Tibial artery (tissue), 4 donors: Measurements from ENCODE around the gene RAB22A.
"Not testable (repeated sequence)": the region's sequence is repeated elsewhere in the genome, so short reads cannot be mapped to it uniquely, and the experiment has no call there.

Experiments
- DNase-seq, 2 donors: peaks; one replicate each; pipeline ENCODE4 v3.0.0-alpha.2; 2019
- H3K27ac ChIP-seq, 2 donors: fragments of 200-600 bp; sonication (generic) in 1 of 2; 1 replicate in 1 of 2; 2 replicates in 1 of 2; pipeline ENCODE4 v1.5.1; 2018 to 2019; ENCODE audit warnings: mild to moderate bottlenecking in 1 of 2
- H3K27me3 ChIP-seq, 2 donors: fragments of 200-600 bp; sonication (generic) in 1 of 2; one replicate each; pipeline versions ENCODE4 v1.5.1 to v1.6.0; 2016 to 2019
- H3K36me3 ChIP-seq, 3 donors: fragments of 200-600 bp; sonication (generic) in 2 of 3; one replicate each; pipeline ENCODE4 v1.5.1; 2016 to 2019; ENCODE audit warnings: mild to moderate bottlenecking in 2 of 3
- H3K4me1 ChIP-seq, 4 donors: fragments of 200-600 bp; sonication (generic) in 2 of 4; 1 replicate in 3 of 4; 2 replicates in 1 of 4; pipeline ENCODE4 v1.5.1; 2016 to 2019
- H3K4me3 ChIP-seq, 2 donors: fragments of 200-600 bp; sonication (generic) in 1 of 2; 1 replicate in 1 of 2; 2 replicates in 1 of 2; pipeline ENCODE4 v1.5.1; 2018 to 2019; ENCODE audit warnings: mild to moderate bottlenecking in 2 of 2
- H3K9me3 ChIP-seq, 3 donors: fragments of 200-600 bp; sonication (generic) in 1 of 3; one replicate each; pipeline ENCODE4 v1.5.1; 2016 to 2019
- intact Hi-C: fragments of 100-400 bp; cut with DNase I; formaldehyde crosslinking; loops from one replicate; pipeline ENCODE4 v1.15.0; 2023; ENCODE audit warnings: low total_unique reads
- TF ChIP-seq, protein P1 (sequence below), 2 experiments: fragments of 200-600 bp in 1 of 2; fragments of 450-650 bp in 1 of 2; IDR thresholded peaks; one replicate each; pipeline ENCODE4 v1.5.1; 2017 to 2019; ENCODE audit warnings: antibody characterized with exemption in 2 of 2, mild to moderate bottlenecking in 1 of 2, moderate library complexity in 1 of 2

RAB22A gene

DNA sequence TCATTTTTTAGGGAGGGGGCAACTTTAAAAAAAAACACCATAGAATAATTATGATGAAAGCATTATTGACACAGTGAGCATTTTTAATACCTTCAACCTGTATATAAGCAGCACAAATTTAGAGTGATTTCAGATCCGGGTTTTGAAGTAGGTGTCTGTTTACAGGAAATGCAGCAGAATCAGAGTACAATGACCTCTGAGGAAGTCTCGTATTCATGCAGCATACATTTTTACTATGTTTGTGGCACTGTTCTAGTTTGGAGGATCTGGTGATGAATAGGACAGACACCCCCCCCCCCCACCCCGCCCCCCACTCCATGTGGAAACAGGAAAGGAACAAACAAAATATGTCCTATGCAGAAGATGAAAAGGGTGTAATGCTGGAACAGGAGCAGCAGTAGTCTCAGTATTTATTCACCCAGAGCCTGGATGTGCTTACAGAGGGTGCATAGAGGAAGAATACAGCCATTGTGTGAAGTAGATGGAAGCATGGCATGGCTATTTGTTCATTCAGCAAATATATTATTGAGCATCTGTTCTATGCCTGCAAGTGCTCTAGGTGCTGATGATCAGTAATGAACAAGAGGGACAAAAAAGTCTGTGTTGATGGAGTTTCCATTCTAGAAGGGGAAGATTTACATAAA lies 99.2 kb downstream of the RAB22A start:
- no peak overlapping the region for H3K27ac ChIP-seq
- H3K36me3 ChIP-seq = no peaks in the 10 kb centered on the region
- H3K27me3 ChIP-seq = no peaks in the 10 kb centered on the region
- no peaks in the 10 kb centered on the region for H3K9me3 ChIP-seq
- peaks cover 0 to 54% (median 16%) of the 10 kb centered on the region in 4 donors for H3K4me1 ChIP-seq
- no peak for DNase-seq
- H3K4me3 ChIP-seq = no peak overlapping the region
- TF ChIP-seq, protein P1, sequence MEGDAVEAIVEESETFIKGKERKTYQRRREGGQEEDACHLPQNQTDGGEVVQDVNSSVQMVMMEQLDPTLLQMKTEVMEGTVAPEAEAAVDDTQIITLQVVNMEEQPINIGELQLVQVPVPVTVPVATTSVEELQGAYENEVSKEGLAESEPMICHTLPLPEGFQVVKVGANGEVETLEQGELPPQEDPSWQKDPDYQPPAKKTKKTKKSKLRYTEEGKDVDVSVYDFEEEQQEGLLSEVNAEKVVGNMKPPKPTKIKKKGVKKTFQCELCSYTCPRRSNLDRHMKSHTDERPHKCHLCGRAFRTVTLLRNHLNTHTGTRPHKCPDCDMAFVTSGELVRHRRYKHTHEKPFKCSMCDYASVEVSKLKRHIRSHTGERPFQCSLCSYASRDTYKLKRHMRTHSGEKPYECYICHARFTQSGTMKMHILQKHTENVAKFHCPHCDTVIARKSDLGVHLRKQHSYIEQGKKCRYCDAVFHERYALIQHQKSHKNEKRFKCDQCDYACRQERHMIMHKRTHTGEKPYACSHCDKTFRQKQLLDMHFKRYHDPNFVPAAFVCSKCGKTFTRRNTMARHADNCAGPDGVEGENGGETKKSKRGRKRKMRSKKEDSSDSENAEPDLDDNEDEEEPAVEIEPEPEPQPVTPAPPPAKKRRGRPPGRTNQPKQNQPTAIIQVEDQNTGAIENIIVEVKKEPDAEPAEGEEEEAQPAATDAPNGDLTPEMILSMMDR (IDR thresholded peaks at IDR 0.05) = no peak
- intact Hi-C loops = no loop called here

DNA sequence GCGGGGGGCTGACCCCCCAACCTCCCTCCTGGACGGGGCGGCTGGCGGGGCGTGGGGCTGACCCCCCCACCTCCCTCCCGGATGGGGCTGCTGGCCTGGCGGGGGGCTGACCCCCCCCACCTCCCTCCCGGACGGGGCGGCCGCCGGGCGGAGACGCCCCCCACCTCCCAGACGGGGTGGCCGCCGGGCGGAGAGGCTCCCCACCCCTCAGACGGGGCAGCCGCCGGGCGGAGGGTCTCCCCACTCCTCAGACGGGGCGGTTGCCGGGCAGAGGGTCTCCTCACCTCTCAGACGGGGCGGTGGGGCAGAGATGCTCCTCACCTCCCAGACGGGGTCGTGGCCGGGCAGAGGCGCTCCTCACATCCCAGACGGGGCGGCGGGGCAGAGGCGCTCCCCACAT lies 104.7 kb downstream of the RAB22A start:
- H3K9me3 ChIP-seq, H3K4me1 ChIP-seq, DNase-seq, intact Hi-C loops, H3K27ac ChIP-seq, H3K27me3 ChIP-seq, H3K4me3 ChIP-seq: not testable (repeated sequence)
- H3K36me3 ChIP-seq = peaks cover 0 to 11% (median 0%) of the 10 kb centered on the region in 3 donors

DNA sequence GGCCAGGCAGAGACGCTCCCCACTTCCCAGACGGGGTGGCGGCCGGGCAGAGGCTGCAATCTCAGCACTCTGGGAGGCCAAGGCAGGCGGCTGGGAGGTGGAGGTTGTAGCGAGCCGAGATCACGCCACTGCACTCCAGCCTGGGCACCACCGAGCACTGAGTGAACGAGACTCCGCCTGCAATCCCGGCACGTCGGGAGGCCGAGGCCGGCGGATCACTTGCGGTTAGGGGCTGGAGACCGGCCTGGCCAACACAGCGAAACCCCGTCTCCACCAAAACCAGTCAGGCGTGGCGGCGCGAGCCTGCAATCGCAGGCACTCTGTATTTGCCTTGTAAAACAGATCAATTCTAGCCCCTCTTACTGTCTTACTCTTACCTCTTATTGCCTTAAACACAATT lies 105.3 kb downstream of the RAB22A start:
- H3K9me3 ChIP-seq, intact Hi-C loops, DNase-seq, H3K4me1 ChIP-seq, H3K4me3 ChIP-seq, H3K27me3 ChIP-seq, H3K27ac ChIP-seq: not testable (repeated sequence)
- peaks cover 0 to 17% (median 6%) of the 10 kb centered on the region in 3 donors for H3K36me3 ChIP-seq

DNA sequence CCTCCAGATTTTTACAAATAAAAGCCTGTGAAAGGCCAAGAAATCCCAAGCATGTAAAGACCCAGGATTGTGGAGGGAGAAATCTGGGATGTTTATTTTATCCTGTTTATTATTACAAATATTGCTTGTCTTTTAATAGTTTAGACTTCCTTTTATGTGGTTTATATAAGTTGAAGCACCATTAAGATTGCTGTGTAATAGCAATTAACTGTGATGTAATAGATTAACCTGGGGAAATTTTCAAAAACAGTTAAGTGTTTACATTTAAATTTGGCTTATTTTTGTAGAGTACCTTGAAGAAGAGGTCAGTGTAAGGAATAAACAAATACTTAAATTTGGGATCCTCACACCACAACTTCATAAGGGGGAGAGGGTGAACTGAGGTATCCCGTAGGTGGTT lies 106.5 kb downstream of the RAB22A start:
- no peak for DNase-seq
- TF ChIP-seq, protein P1 (IDR thresholded peaks at IDR 0.05) = no peak
- Histone ChIP-seq H3K36me3 (peaks cover 6 to 29% (median 8%) of the 10 kb centered on the region in 3 donors), H3K27ac (no peak overlapping the region), H3K9me3 (no peaks in the 10 kb centered on the region), H3K4me3 (no peak overlapping the region), H3K27me3 (no peaks in the 10 kb centered on the region), H3K4me1 (peaks cover 0 to 6% (median 0%) of the 10 kb centered on the region in 4 donors)
- intact Hi-C loops = no loop called here

DNA sequence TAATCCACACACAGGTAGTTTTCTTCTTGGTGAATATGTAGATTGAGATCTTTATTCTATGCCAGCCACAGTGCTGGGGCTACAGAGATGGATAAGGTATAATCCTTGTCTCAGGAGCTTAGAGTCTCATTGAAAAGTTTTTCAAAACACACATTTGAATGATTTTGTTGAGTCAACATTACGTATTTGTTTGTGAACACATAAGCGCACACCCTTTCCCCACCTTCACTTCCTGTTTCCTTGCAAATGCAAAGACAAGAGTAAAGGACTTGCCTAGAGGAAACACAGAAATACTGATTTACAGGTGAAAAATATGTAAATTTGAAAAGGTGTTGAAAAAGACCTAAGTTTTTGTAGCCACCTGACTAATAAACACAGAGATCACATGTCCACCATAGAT lies 107.3 kb downstream of the RAB22A start:
- Histone ChIP-seq H3K4me1 (peaks cover 0 to 6% (median 0%) of the 10 kb centered on the region in 4 donors), H3K27ac (no peak overlapping the region), H3K27me3 (no peaks in the 10 kb centered on the region), H3K9me3 (no peaks in the 10 kb centered on the region), H3K36me3 (peaks cover 12 to 34% (median 13%) of the 10 kb centered on the region in 3 donors), H3K4me3 (no peak overlapping the region)
- TF ChIP-seq, protein P1 (IDR thresholded peaks at IDR 0.05) = no peak
- intact Hi-C loops = no loop called here
- no peak for DNase-seq
